Rectal smooth muscle tissue (tissue), 1 donor: ENCODE results near the gene RNASE12.
"Not testable (repeated sequence)": the region's sequence is repeated elsewhere in the genome, so short reads cannot be mapped to it uniquely, and the experiment has no call there.

Experiments
- H3K27ac ChIP-seq: one replicate; pipeline ENCODE4 v1.7.0; 2013; ENCODE audit warnings: low read depth, low read length, inconsistent platforms
- H3K27me3 ChIP-seq: one replicate; pipeline ENCODE4 v1.7.0; 2013; ENCODE audit warnings: low read length; ENCODE audit not compliant: control insufficient read depth, insufficient read depth
- H3K36me3 ChIP-seq: one replicate; pipeline ENCODE4 v1.7.0; 2013; ENCODE audit warnings: low read length; ENCODE audit not compliant: control insufficient read depth, insufficient read depth
- H3K4me1 ChIP-seq: one replicate; pipeline ENCODE4 v1.7.0; 2013; ENCODE audit warnings: low read length; ENCODE audit not compliant: control insufficient read depth, insufficient read depth
- H3K4me3 ChIP-seq: one replicate; pipeline ENCODE4 v1.7.0; 2013; ENCODE audit warnings: low read length
- H3K9ac ChIP-seq: one replicate; pipeline ENCODE4 v1.7.0; 2013; ENCODE audit warnings: low read length

RNASE12 gene

DNA sequence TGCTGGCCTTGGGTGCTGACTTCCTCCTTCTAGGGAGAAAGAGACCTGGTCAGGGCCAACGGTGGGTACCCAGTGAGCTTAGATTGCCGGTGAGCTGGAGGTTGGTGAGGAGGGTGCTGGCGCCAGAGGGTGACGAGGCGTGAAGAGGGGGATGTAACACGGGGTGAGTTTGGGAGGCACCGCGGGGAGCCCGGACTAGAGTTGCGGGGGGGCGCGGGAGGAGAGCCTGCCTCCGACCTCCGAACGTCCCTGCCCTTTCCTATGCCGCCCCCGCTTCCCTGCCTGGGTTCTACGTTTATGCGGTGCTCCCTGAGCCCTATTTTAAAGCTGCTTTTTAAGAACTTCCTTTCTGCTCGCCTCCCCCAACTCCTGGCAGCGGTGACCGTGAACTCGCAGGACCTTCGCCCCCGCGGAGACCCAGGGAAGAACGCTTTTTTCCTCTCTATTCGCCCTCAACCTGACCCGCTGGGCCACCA lies 31.7 kb upstream of the RNASE12 start:
- no peaks in the 10 kb centered on the region for H3K27me3 ChIP-seq
- no peak overlapping the region for H3K4me3 ChIP-seq
- H3K36me3 ChIP-seq = no peaks in the 10 kb centered on the region
- H3K4me1 ChIP-seq = no peaks in the 10 kb centered on the region
- H3K9ac ChIP-seq = no peak overlapping the region
- H3K27ac ChIP-seq = no peak overlapping the region

DNA sequence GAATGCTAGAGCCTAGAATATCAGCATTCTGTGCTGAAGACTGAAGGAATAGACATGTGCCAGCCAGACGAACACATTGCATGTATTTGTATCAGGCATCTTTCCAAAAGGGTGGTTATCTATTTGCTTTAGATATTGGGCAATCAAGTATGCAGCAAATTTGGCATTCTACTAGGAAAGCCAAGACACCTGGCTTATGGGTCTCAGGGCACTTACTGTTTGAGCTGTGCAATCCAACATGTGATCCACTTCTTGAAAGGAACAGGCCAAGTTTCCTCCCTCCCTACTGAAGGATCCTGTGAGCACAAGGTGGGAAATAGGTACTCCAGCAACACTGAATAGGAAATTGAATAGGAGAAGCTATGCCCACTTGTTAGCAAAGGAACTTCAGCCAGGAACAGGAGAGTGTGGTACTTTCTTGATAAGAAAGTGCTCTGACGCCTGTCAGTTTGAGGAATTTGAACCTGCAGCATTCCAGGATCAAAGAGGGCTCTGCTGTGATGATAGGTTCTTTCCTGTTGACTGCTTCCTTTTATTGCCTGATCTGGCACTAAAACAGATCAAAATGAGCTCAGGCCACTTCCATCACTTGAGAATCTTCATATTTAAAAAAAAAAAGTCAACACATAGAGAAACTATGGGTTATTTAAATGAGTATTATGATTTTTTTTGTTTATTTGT lies 29.8 kb upstream of the RNASE12 start:
- Histone ChIP-seq H3K4me1 (no peaks in the 10 kb centered on the region), H3K27me3 (no peaks in the 10 kb centered on the region), H3K27ac (no peak overlapping the region), H3K9ac (no peak overlapping the region), H3K4me3 (no peak overlapping the region), H3K36me3 (no peaks in the 10 kb centered on the region)

DNA sequence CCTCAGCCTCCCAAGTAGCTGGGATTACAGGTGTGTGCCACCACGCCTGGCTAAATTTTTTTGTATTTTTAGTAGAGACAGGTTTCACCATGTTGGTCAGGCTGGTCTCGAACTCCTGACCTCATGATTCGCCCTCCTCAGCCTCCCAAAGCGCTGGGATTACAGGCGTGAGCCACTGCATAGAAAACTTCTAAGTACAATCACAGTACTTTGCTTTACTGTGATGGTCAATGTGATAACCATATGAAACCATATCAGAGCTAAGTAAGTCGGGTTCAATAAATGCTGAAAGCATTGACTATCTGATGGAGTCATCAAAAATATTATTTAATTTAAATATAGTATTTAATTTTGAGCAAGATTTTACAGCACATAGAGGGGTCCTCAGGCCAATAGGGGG lies 28.5 kb upstream of the RNASE12 start:
- not testable (repeated sequence) for H3K4me3 ChIP-seq, H3K27me3 ChIP-seq, H3K36me3 ChIP-seq, H3K4me1 ChIP-seq, H3K27ac ChIP-seq, H3K9ac ChIP-seq

DNA sequence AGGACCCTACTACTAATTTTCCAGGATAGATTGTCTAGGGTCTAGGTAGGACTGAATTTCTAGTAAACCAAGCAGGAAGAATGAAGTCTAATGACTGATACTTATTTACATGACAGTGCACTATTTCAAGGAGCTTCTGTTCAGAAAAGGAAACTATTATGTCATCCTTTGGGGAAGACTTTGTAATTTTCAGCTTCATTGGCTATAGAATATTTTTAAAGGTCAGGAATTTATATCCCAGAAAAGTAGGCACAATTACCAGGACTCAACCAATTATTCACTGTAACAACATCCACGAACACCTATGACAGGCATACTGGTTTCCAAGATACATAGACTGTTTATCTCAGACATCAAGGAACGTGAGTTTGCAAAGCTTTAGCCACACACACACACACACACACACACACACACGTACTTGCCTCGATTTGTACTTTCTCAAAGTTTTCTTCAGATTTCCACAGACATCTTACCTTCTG lies 27.1 kb upstream of the RNASE12 start:
- no peak overlapping the region for H3K9ac ChIP-seq
- no peaks in the 10 kb centered on the region for H3K36me3 ChIP-seq
- H3K4me1 ChIP-seq = peaks cover 2% of the 10 kb centered on the region
- no peak overlapping the region for H3K27ac ChIP-seq
- no peak overlapping the region for H3K4me3 ChIP-seq
- no peaks in the 10 kb centered on the region for H3K27me3 ChIP-seq

DNA sequence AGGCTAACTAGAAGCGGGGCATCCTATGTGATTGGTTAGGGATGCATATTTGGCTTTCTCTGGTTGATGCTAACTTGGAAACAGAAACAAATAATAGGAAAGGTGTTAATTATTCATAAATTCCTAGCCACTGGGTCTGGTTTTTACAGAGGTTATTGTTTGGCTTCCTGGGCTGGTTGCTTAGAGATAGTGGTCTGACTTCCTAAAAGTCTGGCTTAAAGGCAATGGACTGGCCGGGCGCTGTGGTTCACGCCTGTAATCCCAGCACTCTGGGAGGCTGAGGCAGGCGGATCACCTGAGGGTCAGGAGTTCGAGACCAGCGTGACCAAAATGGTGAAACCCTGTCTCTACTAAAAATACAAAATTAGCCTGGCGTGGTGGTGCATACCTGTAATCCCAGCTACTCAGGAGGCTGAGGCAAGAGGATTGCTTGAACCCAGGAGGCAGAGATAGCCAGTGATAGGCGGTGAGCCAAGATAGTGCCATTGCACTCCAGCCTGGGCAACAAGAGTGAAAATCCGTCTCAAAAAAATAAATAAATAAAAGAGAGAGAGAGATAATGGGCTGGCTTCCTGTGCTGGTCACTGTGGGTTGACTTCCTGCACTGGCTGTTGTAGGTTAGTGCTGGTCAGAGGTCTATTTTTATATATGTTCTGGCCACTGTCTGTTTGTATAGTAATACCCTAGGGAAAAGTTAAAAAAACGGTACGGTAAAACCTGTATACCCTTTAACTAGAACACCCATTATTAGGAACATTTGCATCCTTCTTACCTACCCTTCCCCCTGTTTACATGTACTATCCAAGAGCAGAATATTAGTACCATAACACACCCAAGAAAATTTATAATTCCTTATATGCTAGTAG lies 26.2 kb upstream of the RNASE12 start:
- Histone ChIP-seq H3K27ac (no peak overlapping the region), H3K36me3 (no peaks in the 10 kb centered on the region), H3K9ac (no peak overlapping the region), H3K4me3 (no peak overlapping the region), H3K4me1 (peaks cover 4% of the 10 kb centered on the region), H3K27me3 (no peaks in the 10 kb centered on the region)

DNA sequence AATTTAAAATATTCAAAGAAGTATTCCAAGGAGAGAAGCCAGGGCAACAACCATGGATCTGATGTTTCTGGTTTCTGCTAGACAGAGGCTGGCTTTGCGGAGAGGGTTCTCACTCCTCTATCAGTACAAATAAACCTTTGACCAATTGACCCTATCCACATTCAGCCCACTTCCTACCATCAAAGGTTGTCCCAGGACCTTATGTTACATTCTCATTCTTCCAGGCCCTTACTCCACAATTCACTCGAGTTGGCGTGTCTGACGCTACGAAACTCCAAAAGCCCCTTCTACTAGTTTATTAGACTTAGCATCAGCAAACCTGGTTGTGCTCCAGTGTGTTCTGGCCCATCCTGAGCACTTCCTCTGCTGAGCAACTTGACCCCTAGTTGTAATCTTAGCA lies 24.8 kb upstream of the RNASE12 start:
- Histone ChIP-seq H3K27me3 (no peaks in the 10 kb centered on the region), H3K4me1 (peaks cover 4% of the 10 kb centered on the region), H3K9ac (no peak overlapping the region), H3K4me3 (no peak overlapping the region), H3K36me3 (no peaks in the 10 kb centered on the region), H3K27ac (no peak overlapping the region)

DNA sequence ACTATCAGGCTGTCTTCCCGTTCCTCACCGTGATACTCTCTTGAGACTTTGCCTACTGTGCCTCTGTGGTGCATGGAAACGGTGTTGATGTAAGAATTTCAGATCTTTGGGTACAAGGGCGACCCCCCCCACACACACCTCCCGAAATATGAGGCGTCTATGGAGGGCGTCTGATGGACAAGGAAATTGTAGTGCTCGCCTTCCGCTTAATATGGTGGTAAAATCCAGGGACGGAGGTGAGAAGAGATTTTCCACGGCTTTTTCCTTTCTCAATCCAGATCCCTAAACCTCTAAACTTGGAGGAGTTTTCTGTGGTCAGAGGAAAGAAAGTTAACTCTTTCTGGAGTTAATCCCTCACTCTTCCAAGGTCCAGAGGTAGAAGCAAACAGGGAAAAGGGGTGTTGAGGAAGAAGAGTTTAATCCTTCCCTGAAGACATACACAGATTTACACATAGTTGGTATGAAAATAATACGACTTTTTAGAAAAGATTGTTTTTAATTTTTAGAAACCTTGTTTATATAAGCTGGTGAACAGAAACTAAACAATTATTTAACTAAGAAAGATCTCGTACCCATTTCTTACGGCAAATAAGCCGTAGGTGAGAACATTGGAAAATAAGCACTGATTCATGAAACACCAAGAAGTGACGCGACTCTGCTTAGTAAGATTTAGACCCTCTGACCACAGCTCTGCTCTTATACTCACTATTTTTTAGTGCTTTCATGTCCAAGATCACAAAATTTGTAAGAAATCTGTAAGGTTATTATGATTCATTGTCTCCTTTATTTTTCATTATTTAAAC lies 23.1 kb upstream of the RNASE12 start:
- H3K27me3 ChIP-seq = no peaks in the 10 kb centered on the region
- H3K4me3 ChIP-seq = peak overlapping the region; percentile 88
- H3K27ac ChIP-seq = peak overlapping the region; percentile 70
- H3K9ac ChIP-seq = peak overlapping the region; percentile 43
- peaks cover 4% of the 10 kb centered on the region for H3K4me1 ChIP-seq
- no peaks in the 10 kb centered on the region for H3K36me3 ChIP-seq

DNA sequence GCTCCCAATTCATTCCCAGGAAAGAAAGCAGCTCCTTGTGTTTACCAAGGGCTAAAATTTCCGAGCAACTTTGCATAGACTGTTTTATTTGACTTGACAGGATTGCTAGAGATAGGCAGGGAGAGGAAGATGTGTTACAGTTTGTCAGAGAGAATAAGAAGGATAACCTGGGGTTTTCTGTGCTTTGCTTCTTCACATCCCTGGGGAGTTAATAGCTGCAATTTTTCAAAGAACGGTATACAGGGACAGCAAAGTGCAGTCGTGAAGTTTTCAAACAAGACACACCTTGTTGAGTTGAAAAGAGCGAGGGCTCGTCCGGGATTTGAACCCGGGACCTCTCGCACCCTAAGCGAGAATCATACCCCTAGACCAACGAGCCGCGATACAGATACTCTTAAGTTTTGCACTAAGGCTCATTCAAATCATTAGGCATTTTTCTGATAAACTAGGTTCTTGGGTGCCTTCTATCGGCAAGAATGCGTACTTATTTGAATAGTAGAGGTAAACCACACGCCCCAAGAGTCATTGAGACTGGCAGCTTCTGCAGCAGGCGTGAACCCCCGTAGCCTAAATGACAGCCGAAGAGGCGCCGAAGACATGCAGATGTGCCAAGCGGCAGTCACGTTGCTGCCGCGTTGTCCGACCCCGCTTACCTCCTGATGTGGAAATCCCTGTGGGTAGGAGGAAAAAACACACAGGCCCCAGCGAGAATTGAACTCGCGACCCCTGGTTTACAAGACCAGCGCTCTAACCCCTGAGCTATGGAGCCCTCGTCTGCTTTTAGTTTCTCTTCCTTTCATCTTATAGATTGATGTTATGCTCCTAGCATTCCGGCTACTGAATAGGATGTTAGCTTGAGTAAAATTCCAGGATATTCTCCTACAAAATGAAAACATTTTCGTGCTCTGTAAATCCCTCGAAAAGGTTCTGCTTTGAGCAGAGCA lies 22.2 kb upstream of the RNASE12 start:
- Histone ChIP-seq H3K4me3 (peak overlapping the region; percentile 88), H3K9ac (peak overlapping the region; percentile 43), H3K27me3 (no peaks in the 10 kb centered on the region)

DNA sequence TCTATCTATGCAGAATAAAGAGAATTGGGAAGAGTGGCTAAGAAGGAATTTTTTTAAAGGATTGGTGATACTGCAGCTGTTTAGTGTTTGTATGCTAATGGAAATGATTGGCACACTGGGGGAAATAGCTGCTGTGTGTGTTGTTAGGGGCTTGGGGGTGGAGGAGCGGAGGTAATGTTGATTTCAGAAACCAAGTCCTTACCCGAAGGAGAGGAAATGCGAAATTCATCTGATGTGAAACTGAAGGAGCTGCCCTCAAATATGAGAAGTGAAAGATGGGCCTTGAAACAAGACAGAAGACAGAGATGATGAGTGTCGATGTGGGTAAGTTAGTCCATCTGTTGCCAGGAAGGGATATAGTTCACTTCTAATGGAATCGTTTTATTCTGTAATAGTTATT lies 21.2 kb upstream of the RNASE12 start:
- Histone ChIP-seq H3K36me3 (no peaks in the 10 kb centered on the region), H3K4me1 (peaks cover 4% of the 10 kb centered on the region), H3K9ac (no peak overlapping the region), H3K27me3 (no peaks in the 10 kb centered on the region), H3K27ac (peak overlapping the region; percentile 1), H3K4me3 (no peak overlapping the region)

More for the DNA sequence above, 22.2 kb upstream of the RNASE12 start:
- Histone ChIP-seq H3K27ac (peak overlapping the region; percentile 70), H3K4me1 (peaks cover 4% of the 10 kb centered on the region), H3K36me3 (no peaks in the 10 kb centered on the region)

DNA sequence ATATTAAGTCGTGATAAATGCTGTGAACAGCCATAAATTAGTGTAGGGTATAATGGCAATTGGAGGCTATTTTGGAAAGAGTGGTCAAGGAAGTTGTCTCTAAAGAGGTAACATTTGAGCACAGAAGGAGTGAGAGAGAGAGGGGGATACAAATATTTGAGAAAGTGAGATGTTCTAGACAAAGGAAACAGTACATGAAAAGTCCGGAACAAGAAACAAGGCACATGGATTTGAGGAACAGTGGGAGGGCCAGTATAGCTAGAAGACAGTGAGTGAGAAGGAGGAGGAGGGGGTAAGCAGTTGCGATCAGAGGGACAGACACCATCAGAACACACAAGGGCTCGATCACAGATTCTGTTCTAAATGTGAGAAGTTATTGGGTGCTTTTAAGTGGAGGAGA lies 20.1 kb upstream of the RNASE12 start:
- Histone ChIP-seq H3K4me1 (peaks cover 4% of the 10 kb centered on the region), H3K4me3 (no peak overlapping the region), H3K9ac (no peak overlapping the region), H3K27ac (no peak overlapping the region), H3K27me3 (no peaks in the 10 kb centered on the region), H3K36me3 (no peaks in the 10 kb centered on the region)

DNA sequence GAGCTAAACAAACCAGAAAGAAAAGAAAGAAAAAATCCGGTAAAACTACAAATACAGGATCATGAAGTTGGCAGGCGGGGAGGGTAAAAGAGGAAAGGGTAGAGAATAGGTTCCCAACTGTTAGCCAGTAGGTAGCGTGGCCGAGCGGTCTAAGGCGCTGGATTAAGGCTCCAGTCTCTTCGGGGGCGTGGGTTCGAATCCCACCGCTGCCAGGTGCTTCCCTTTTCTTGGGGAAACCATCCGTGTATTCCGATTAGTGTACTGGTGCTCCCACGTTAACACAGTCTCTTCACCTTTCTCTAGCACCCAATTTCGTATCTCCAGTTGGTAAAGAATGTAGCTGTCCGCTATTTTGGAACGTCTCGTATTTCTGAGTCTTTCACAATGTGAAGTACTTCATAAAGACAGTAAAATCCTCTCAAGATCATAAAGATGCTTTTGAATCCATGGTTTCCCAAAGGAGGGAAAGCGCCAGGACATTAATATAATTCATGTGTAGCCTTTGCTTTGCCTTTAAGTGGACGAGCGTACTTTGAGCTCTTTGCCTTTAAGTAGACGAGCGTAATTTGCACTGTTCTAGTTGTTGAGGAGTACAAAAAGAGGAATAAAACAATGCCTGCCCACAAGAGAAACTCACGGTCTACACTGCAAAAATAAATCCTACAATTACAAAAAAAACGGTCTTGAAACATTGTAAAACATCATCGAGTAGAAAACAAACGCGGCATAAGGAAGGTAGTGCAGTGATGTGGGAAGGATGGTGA lies 19.0 kb upstream of the RNASE12 start:
- Histone ChIP-seq H3K4me3 (peak overlapping the region; percentile 90), H3K4me1 (peaks cover 4% of the 10 kb centered on the region), H3K36me3 (no peaks in the 10 kb centered on the region), H3K27ac (peak overlapping the region; percentile 1), H3K27me3 (no peaks in the 10 kb centered on the region), H3K9ac (peak overlapping the region; percentile 22)
